Erythroblast (primary cell): Measurements from ENCODE around the gene LYRM9.

Source experiments
- GATA1 ChIP-seq: IDR thresholded peaks from 2 replicates; pipeline ENCODE4 v1.6.1; 2011; ENCODE audit warnings: low read depth, mild to moderate bottlenecking, control low read depth, low read length, moderate library complexity
- POLR2A ChIP-seq: IDR thresholded peaks from 2 replicates; pipeline ENCODE4 v1.6.1; 2011; ENCODE audit warnings: mild to moderate bottlenecking, low read length

GRCh38 chr17:27846042-27846655 is 47.0 kb downstream of the LYRM9 start:
- TF ChIP-seq POLR2A, result no peak
- TF ChIP-seq GATA1, result no peak
